ENCODE data around the gene NPPB.
A peak's percentile ranks its signal among the peaks of the same experiment; 100 is the strongest.

The NPPB gene

DNA sequence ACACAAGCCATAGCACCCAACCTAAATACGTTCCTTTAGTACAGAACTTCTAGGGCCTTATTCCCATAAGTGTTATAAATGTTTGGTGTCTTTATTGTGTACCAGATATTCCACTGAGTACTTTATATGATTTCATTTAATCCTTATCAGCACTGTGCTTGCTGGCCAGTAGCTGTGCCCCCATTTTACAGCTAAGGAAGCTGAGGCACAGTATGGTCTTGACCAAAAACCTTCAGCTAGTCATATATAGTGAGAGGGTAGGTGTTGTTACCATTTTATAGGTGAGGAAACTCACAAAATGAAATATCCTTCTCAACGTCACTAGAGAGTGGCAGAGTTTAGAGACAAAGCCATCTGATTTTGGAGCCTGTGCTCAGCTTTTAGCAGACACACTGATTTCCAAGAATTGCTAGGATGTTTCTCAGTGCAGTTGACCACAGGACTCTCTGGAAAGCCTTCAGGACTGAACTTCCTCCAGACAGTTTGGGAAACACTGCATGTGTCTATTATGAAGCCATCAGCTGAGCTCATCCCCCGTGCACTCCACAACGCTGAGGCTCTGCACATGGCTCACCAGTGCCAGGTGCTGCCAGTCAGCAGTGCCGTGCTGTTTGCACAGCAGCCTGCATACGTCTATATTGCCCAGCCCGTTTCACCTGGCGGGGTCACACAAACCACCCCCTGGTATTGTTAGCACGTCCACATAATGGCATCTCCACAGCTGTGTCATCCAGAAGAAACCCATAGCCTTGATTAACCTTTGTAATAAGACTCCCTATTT, 26.6 kb downstream of the NPPB start:
- peak; percentile 39 for DNase-seq

DNA sequence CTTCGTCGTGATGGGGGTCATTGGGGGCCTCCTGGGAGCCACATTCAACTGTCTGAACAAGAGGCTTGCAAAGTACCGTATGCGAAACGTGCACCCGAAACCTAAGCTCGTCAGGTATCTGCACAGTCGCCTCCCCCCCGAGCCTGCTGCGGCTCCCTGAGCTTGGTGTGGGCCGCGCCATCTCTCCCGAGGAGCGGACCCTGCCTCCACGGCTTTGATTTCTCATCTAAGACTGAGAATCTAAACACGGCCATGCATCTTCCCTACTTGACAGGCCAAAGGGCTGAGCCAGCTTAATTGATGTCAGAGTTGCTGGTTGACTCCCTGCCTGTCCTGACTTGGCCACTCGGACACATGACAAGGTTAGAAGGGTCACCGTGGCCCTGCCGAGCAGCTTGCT, 30.2 kb downstream of the NPPB start:
- no peak for DNase-seq

DNA sequence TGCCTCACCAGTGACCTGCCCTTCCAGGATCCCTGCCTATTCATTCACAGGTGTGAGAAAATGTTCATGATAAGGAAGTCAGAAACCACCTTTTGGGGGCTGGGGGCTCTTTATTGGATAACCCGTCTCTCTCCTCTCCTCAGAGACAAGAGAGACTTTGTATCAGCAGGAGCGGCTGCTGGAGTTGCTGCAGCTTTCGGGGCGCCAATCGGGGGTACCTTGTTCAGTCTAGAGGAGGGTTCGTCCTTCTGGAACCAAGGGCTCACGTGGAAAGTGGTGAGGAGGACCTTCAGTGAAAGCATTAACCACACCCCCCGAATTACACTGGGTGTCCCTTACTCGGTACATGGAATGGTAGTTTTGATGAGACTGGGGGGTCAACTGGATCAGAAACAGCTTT, 31.8 kb downstream of the NPPB start:
- no peak for DNase-seq

DNA sequence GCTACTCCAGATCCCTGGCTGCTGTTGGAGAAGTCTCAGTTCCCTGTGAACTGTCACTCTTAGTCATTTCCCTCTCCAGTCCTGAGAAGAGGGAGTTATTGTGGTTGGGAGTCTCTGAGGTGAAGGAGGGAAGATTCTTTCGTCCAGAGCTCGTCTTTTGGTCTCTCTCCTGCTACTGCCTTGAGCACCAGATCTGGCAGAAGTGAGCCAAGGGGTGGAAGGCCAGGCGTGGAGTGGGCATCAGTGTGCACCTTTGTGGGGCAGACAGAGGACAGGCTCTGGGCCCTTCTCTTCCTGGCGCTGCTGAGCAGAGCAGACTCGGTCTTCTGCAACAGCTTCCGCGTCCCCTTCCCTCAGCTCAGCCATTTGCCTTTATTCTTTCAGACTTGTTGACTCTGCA, 33.6 kb downstream of the NPPB start:
- no peak for DNase-seq

DNA sequence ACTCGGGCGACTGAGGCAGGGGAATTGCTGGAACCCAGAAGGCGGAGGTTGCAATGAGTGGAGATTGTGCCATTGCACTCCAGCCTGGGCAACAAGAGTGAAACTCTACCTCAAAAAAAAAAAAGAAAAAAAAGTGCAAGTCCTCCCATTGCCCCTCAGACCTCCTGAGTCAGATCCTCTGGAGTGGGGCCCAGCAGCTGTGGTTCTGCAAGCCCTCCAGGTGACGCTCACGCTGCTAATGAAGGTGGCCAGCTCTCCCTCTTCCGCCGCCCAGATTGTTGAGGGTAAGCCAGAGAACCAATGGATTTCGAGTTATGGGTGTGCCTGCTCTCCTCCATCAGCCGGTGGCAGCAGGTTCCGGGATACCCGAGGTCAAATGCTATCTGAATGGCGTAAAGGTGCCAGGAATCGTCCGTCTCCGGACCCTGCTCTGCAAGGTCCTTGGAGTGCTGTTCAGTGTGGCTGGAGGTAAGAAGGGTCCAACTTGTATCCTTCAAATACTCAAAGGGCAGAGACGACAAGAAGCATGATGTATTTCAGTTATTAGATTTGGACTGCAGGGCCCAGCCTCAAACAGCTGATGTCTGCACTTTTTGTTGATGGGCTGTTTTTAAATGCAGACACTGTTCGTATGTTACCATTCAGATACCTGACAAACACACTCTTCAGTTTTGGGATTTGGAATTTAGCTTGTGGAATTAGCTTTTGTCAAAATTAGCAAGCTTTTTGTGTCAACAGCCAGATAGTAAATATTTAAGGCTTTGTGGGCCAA, 35.2 kb downstream of the NPPB start:
- no peak for DNase-seq

DNA sequence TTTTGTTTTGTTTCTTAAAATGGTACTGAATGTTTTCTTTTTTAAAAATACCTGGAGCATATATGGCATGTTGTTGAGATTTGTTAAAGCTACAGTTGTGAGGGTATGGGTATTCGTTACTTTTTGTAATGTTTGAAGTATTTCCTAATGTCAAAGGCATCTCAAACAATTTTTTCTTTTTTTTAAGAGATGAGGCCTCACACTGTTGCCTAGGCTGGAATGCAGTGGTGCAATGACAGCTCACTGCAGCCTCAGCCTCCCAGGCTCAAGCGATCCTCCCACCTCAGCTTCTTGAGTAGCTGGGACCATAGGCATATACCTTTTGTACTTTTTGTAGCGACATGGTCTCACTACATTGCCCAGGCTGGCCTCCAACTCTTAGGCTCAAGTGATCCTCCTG, 36.7 kb downstream of the NPPB start:
- no peak for DNase-seq

DNA sequence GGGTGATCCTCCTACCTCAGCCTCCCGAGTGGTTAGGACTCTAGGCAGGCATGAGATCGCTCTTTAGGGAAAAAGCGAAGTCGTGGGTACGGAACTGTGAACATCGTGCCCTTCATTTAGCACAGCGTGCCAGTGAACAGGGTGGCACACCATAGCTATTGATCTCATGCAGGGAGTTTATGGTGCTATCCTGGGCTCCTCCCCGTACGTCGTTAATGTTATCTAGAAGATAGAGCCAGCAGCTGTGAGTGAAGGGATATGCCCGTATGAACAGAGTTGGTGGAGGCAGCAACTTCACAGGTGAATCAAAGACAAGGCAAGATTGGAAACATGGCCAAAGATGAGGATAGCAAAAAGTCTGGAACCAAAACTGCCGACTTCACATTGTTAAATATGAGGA, 41.6 kb downstream of the NPPB start:
- no peak for DNase-seq

DNA sequence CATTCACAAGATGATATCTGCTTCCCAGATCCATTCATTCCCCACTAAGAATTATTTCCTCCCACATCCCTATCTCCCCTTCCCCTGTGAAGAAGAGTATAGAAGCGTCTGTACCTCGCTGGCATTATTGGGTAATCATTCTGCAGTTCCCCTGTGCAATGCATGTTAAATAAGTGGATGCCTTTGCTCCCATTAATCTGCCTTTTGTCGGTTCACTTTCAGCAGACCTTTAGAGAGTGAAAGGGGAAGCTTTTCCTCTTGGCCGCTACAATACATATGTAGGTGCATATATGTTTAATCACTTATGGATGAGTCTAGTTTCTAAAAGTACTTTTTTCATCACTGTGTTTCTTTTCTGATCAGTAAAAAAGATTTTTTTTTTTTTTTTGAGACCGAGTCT, 45.7 kb downstream of the NPPB start:
- no peak for DNase-seq
